Fibroblast of pulmonary artery (primary cell): ENCODE data around the gene TSG101.

ENCODE experiments used
- DNase-seq: peaks from one replicate; pipeline ENCODE4 v3.0.0-alpha.2; 2010; ENCODE audit warnings: low read depth
- H3K4me3 ChIP-seq: replicated peaks from 2 replicates; pipeline ENCODE4 v1.5.1; 2011; ENCODE audit warnings: low read depth, mild to moderate bottlenecking, control low read depth, low read length, moderate library complexity
- TF ChIP-seq, protein P1 (sequence below): IDR thresholded peaks from 2 replicates; pipeline ENCODE4 v1.5.1; 2011; ENCODE audit warnings: mild to moderate bottlenecking, control low read depth, low read length, inconsistent platforms; ENCODE audit errors: missing control alignments

TSG101 gene

DNA sequence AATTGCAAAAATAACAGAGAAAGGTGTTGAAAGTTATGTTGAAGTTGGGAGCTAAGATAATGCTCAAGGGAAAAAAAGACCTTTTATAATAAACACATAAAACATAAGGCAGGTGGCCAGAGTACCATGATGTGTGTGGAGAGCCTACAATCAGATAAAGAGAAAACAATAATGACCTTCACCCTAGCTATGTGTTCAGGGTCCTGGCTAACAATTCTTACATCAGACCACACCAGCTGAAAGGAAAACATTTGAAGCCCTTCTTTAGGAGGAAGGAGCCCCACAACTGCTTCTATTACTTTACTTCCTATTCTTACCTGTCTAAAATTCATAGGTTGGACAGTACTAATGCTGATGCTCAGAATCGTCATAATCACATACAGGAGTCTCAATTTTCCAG is 2.5 kb downstream of the TSG101 start:
- TF ChIP-seq, protein P1, sequence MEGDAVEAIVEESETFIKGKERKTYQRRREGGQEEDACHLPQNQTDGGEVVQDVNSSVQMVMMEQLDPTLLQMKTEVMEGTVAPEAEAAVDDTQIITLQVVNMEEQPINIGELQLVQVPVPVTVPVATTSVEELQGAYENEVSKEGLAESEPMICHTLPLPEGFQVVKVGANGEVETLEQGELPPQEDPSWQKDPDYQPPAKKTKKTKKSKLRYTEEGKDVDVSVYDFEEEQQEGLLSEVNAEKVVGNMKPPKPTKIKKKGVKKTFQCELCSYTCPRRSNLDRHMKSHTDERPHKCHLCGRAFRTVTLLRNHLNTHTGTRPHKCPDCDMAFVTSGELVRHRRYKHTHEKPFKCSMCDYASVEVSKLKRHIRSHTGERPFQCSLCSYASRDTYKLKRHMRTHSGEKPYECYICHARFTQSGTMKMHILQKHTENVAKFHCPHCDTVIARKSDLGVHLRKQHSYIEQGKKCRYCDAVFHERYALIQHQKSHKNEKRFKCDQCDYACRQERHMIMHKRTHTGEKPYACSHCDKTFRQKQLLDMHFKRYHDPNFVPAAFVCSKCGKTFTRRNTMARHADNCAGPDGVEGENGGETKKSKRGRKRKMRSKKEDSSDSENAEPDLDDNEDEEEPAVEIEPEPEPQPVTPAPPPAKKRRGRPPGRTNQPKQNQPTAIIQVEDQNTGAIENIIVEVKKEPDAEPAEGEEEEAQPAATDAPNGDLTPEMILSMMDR = no peak
- DNase-seq = no peak
- no peak overlapping the region for H3K4me3 ChIP-seq

DNA sequence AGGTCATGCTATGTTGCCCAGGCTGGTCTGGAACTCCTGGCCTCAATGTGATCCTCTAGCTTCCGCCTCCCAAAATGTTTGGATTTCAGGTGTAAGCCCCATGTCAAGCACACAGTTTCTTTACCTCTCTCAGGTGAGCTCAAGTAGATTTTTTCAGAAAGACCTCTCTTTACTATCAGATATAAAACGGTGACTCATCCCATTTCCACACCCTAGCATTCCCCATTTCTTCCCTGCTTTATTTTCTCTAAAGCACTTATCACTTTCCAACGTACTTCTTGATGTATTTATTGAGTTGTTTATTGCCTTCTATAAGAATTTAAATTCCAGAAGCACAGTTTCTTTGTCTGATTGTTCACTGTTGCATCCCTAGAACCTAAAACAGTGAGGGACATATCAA is 3.7 kb downstream of the TSG101 start:
- no peak for DNase-seq
- H3K4me3 ChIP-seq = no peak overlapping the region
- TF ChIP-seq, protein P1 = no peak

DNA sequence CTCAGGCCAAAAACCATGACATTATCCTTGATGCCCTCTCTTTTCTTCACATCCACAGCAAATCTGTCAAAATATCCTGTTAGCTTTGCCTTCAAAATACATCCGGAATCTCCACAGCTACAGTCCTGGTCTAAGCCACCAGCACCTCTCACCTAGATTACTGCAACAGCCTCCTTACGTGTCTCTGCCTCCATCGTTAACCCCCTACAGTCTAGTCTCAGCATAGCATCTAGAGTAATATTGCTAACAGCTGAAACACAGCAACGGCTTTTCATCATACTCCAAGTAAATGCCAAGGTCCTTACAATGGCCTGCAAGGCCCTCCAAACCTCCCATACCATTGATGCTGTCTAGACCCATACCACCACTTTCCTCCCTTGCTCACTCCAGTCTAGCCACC is 4.4 kb downstream of the TSG101 start:
- TF ChIP-seq, protein P1 = no peak
- no peak overlapping the region for H3K4me3 ChIP-seq
- no peak for DNase-seq

DNA sequence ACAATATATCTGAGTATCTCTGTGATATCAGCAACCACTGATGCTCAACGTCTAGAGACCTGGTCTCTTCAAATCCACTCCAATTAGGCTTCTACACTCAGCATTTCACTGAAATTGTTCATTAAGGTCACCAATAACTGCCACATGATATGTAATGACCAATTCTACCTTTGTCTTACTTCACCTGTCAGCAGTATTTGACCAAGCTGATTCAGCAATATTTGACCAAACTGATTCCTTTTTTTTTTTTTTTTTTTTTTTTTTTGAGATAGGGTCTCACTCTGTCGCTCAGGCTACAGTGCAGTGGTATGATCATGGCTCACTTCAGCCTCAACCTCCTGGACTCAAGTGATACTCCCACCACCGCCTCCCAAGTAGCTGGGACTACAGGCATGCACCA is 5.6 kb downstream of the TSG101 start:
- H3K4me3 ChIP-seq = no peak overlapping the region
- TF ChIP-seq, protein P1 = no peak
- DNase-seq = no peak

DNA sequence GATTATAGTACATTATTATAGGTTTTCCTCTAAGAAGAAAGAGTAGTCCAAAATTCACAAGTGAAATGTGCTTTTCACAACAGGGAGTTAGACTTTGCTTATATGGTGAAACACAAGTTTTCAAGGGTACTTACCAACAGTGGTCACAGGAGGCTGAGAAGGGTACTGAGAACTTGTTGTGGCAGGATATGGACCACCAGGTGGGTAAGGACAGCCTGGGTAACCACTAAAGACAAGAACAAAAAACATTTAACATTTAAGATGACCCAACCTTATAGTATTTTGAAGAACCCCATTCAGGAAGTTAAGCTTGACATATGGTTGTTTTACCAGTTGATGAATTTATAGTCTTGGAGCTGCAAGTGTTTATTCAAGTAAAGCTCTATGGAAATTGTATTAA is 24.4 kb downstream of the TSG101 start:
- TF ChIP-seq, protein P1 = no peak
- no peak overlapping the region for H3K4me3 ChIP-seq

DNA sequence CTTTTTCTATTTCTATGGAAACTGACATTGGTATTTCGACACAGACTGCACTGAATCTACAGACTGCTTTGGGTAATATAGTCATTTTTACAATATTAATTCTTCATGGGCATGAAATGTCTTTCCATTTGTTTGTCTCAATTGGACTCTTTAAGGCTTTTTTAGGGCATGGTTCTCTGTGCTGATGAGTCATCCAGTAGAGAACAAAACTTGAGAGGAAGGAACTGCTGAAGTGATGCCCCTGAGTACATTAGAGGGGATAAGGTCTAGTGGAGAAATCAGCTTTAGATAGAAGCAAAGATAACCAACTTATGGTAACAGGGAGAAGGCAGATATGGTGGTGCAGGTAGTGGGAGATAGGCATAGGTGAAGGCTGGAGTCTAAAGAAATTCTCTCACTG is 25.1 kb downstream of the TSG101 start:
- no peak for DNase-seq
- H3K4me3 ChIP-seq = no peak overlapping the region
- TF ChIP-seq, protein P1 = no peak

More for the DNA sequence above, 24.4 kb downstream of the TSG101 start:
- no peak for DNase-seq

DNA sequence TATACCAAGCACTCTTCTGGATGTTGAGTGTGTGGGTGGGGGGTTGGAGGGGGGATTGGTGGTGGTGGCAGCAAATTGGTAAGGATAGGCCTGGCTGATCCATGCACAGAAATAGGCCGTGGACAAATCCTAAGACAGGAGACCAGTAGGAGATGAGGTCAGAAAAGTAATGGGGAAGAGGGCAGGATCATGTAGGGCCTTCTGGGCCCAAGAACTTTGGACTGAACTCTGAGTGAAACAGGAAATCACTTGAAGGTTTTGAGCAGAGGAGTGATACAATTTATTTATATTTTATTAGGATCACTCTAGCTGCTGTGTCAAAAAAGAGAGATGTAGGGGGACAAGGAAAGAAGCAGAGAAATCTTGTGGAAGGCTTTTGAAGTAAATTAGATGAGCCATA is 28.7 kb downstream of the TSG101 start:
- DNase-seq = no peak
- H3K4me3 ChIP-seq = no peak overlapping the region
- TF ChIP-seq, protein P1 = no peak
